NCI-H2171 (cell line): ENCODE measurements around the gene RNF128.
"Not testable (repeated sequence)": the region's sequence is repeated elsewhere in the genome, so short reads cannot be mapped to it uniquely, and the experiment has no call there.

Experiments used
- DNase-seq: peaks from one replicate; lab custom pipeline; 2025; lab: John Stamatoyannopoulos, UW

The RNF128 gene

GRCh38 chrX:106751407-106751806 lies 24.9 kb downstream of the RNF128 start:
- no peak for DNase-seq

- no peak for DNase-seq
Observed at GRCh38 chrX:106752101-106752678, 25.7 kb downstream of the RNF128 start.

GRCh38 chrX:106769288-106769687 lies 42.8 kb downstream of the RNF128 start:
- not testable (repeated sequence) for DNase-seq

- no peak for DNase-seq
Observed at GRCh38 chrX:106774981-106775380, 48.5 kb downstream of the RNF128 start.

- DNase-seq: no peak
Observed at GRCh38 chrX:106780264-106780663, 53.8 kb downstream of the RNF128 start.

- no peak for DNase-seq
Observed at GRCh38 chrX:106780664-106781377, 54.3 kb downstream of the RNF128 start.

GRCh38 chrX:106783716-106784115 lies 57.2 kb downstream of the RNF128 start:
- no peak for DNase-seq

- DNase-seq: no peak
Observed at GRCh38 chrX:106791495-106791894, 65.0 kb downstream of the RNF128 start.

- no peak for DNase-seq
Observed at GRCh38 chrX:106802063-106802387, 75.5 kb downstream of the RNF128 start.

- peak; percentile 10 for DNase-seq
Observed at GRCh38 chrX:106802388-106803275, 76.1 kb downstream of the RNF128 start, which contains the start of gene TBC1D8B. Gene TBC1D8B (plus strand): TSS chrX:106802673. CDS start chrX:106802854, 181 bp downstream.

- DNase-seq: no peak
Observed at GRCh38 chrX:106811131-106811910, 84.8 kb downstream of the RNF128 start.

- DNase-seq: not testable (repeated sequence)
Observed at GRCh38 chrX:106812930-106813329, 86.4 kb downstream of the RNF128 start.

- DNase-seq: not testable (repeated sequence)
Observed at GRCh38 chrX:106814093-106814492, 87.6 kb downstream of the RNF128 start.
